Measurements from ENCODE around the gene MCEE.

The MCEE gene

GRCh38 chr2:71064110-71064611 is 65.9 kb downstream of the MCEE start:
- Histone ChIP-seq H3K9me3 (ENCODE audit: control insufficient read depth, insufficient read depth, low read length) (no peaks in the 10 kb centered on the region), H3K4me1 (ENCODE audit: insufficient read depth, low read length) (no peaks in the 10 kb centered on the region), H3K9ac (ENCODE audit: low read depth, low read length) (no peak overlapping the region), H3K36me3 (ENCODE audit: insufficient read depth, low read length) (no peaks in the 10 kb centered on the region)

GRCh38 chr2:71063216-71063615 is 66.8 kb downstream of the MCEE start:
- Histone ChIP-seq H3K36me3 (ENCODE audit: insufficient read depth, low read length) (no peaks in the 10 kb centered on the region), H3K9me3 (ENCODE audit: control insufficient read depth, insufficient read depth, low read length) (no peaks in the 10 kb centered on the region), H3K9ac (ENCODE audit: low read depth, low read length) (no peak overlapping the region), H3K4me1 (ENCODE audit: insufficient read depth, low read length) (no peaks in the 10 kb centered on the region)

GRCh38 chr2:71060871-71061270 is 69.2 kb downstream of the MCEE start:
- Histone ChIP-seq H3K9me3 (ENCODE audit: control insufficient read depth, insufficient read depth, low read length) (no peaks in the 10 kb centered on the region), H3K9ac (ENCODE audit: low read depth, low read length) (no peak overlapping the region), H3K36me3 (ENCODE audit: insufficient read depth, low read length) (no peaks in the 10 kb centered on the region), H3K4me1 (ENCODE audit: insufficient read depth, low read length) (no peaks in the 10 kb centered on the region)

- Histone ChIP-seq H3K4me1 (ENCODE audit: insufficient read depth, low read length) (no peaks in the 10 kb centered on the region), H3K9me3 (ENCODE audit: control insufficient read depth, insufficient read depth, low read length) (no peaks in the 10 kb centered on the region), H3K36me3 (ENCODE audit: insufficient read depth, low read length) (no peaks in the 10 kb centered on the region), H3K9ac (ENCODE audit: low read depth, low read length) (no peak overlapping the region)
These were observed 69.8 kb downstream of the MCEE start for GRCh38 chr2:71060211-71060610.
